Sigmoid colon (tissue), 7 donors: ENCODE data around the gene NAGPA. TPM values are rescaled to one million over a fixed set of nuclear protein-coding genes. Genes with fewer than 3 reads are reported as not detected.

ENCODE experiments used
- DNase-seq: peaks from one replicate; pipeline ENCODE4 v3.0.0-alpha.2; 2019
- H3K27ac ChIP-seq, 4 donors: fragments of 200-600 bp; sonication (generic); one replicate each; pipeline ENCODE4 v1.5.1; 2016 to 2019; ENCODE audit warnings: mild to moderate bottlenecking in 1 of 4
- H3K27me3 ChIP-seq, 3 donors: fragments of 200-600 bp; sonication (generic); one replicate each; pipeline ENCODE4 v1.5.1; 2019; ENCODE audit warnings: mild to moderate bottlenecking in 1 of 3
- H3K36me3 ChIP-seq, 4 donors: fragments of 200-600 bp; sonication (generic); one replicate each; pipeline ENCODE4 v1.5.1; 2016 to 2019
- H3K4me1 ChIP-seq, 4 donors: fragments of 200-600 bp; sonication (generic); one replicate each; pipeline ENCODE4 v1.5.1; 2017 to 2019
- H3K4me3 ChIP-seq, 4 donors: fragments of 200-600 bp; sonication (generic); one replicate each; pipeline ENCODE4 v1.5.1; 2017 to 2019; ENCODE audit warnings: mild to moderate bottlenecking in 2 of 4, moderate library complexity in 1 of 4
- H3K9me3 ChIP-seq, 4 donors: fragments of 200-600 bp in 3 of 4; sonication (generic) in 3 of 4; one replicate each; pipeline versions ENCODE4 v1.5.1 to v1.6.1; 2013 to 2019
- CTCF ChIP-seq, 4 experiments: fragments of 450-650 bp in 3 of 4; fragments of 200-600 bp in 1 of 4; IDR thresholded peaks; one replicate each; pipeline ENCODE4 v1.5.1; 2016 to 2019; ENCODE audit warnings: antibody characterized with exemption in 4 of 4, mild to moderate bottlenecking in 3 of 4, moderate library complexity in 2 of 4
- EP300 ChIP-seq, 4 donors: sonication (generic); formaldehyde crosslinking; IDR thresholded peaks; one replicate each; pipeline ENCODE4 v1.6.1; 2017; ENCODE audit warnings: antibody characterized with exemption in 4 of 4
- POLR2A ChIP-seq, 2 donors: fragments of 450-650 bp; IDR thresholded peaks; one replicate each; pipeline ENCODE4 v1.6.1; 2016; ENCODE audit warnings: antibody characterized with exemption in 2 of 2, mild to moderate bottlenecking in 2 of 2, moderate library complexity in 2 of 2
- POLR2AphosphoS5 ChIP-seq, 4 donors: sonication (generic); formaldehyde crosslinking; IDR thresholded peaks; one replicate each; pipeline ENCODE4 v1.6.1; 2017; ENCODE audit warnings: antibody characterized with exemption in 4 of 4
- WGBS, 2 donors: extraction: QIAGEN DNeasy Blood & Tissue Kit; methylation state at CpG; one replicate each; pipeline ENCODE4 v1.1.7; 2013; 5-methylcytosine and 5-hydroxymethylcytosine counted together
- intact Hi-C: fragments of 100-400 bp; cut with DNase I; formaldehyde crosslinking; loops from one replicate; pipeline ENCODE4 v1.15.1; 2023
- polyA plus RNA-seq, 3 donors: library from polyadenylated mRNA; stranded (reverse); fragments of 200-250 nt; gene quantifications; one replicate each; pipeline ENCODE4 v1.2.3, GENCODE V29; 2013
- total RNA-seq, 4 donors: library from RNA; depleted of rRNA; stranded (reverse); fragments of >200 nt; gene quantifications; one replicate each; pipeline ENCODE4 v1.1.0, GENCODE V29; 2016
- donor health status: healthy with polysubstance abuse.
- donor health status: Bipolar disorder and iron deficiency.
- donor health status: healthy.

The NAGPA gene
- total and polyA plus RNA-seq, 7 donors: 10.8 to 30.7 (median 16.4) TPM

GRCh38 chr16:5071341-5071680 is 37.6 kb upstream of the NAGPA start:
- TF ChIP-seq EP300 (IDR thresholded peaks at IDR 0.05) (no peak), POLR2A (IDR thresholded peaks at IDR 0.05) (no peak), CTCF (IDR thresholded peaks at IDR 0.05) (no peak), POLR2AphosphoS5 (IDR thresholded peaks at IDR 0.05) (no peak)
- H3K9me3 ChIP-seq: no peaks in the 10 kb centered on the region
- intact Hi-C loops: loop anchor here (5.0 kb wide), 1 partner anchor 39 kb away; the partner anchor contains the start of gene NAGPA
- H3K27me3 ChIP-seq: no peaks in the 10 kb centered on the region
- DNase-seq: no peak
- peaks cover 6 to 21% (median 10%) of the 10 kb centered on the region in 4 donors for H3K36me3 ChIP-seq
- H3K4me1 ChIP-seq: peaks cover 0 to 18% (median 13%) of the 10 kb centered on the region in 4 donors
- peak overlapping the region; percentile 76 to 84 (median 78) for H3K27ac ChIP-seq
- peak overlapping the region; percentile 58 to 81 (median 66) for H3K4me3 ChIP-seq
- 46 to 64% methylated on average over 7 of the region's 7 CpGs for WGBS, 2 donors

GRCh38 chr16:5070431-5071186 is 36.9 kb upstream of the NAGPA start:
- 89 to 95% methylated on average over 15 of the region's 15 CpGs for WGBS, 2 donors
- peaks cover under 1 to 14% (median 6%) of the 10 kb centered on the region in 4 donors for H3K36me3 ChIP-seq
- H3K4me3 ChIP-seq: no peak overlapping the region
- H3K4me1 ChIP-seq: peaks cover 0 to 18% (median 14%) of the 10 kb centered on the region in 4 donors
- intact Hi-C loops: loop anchor here (5.0 kb wide), 1 partner anchor 38 kb away; the partner anchor contains the start of gene NAGPA
- peak; percentile 39 for DNase-seq
- H3K27me3 ChIP-seq: no peaks in the 10 kb centered on the region
- TF ChIP-seq POLR2A (IDR thresholded peaks at IDR 0.05): no peak
- no peak for TF ChIP-seq POLR2AphosphoS5 (IDR thresholded peaks at IDR 0.05)
- no peak for TF ChIP-seq EP300 (IDR thresholded peaks at IDR 0.05)
- TF ChIP-seq CTCF (IDR thresholded peaks at IDR 0.05): no peak
- no peaks in the 10 kb centered on the region for H3K9me3 ChIP-seq
- peak overlapping the region; percentile 76 to 84 (median 78) for H3K27ac ChIP-seq

GRCh38 chr16:5069854-5070253 is 36.1 kb upstream of the NAGPA start:
- 96 to 97% methylated on average over 9 of the region's 9 CpGs for WGBS, 2 donors
- Histone ChIP-seq H3K9me3 (no peaks in the 10 kb centered on the region), H3K4me1 (peaks cover 0 to 21% (median 18%) of the 10 kb centered on the region in 4 donors), H3K27me3 (no peaks in the 10 kb centered on the region), H3K4me3 (no peak overlapping the region), H3K27ac (no peak overlapping the region), H3K36me3 (peaks cover 0 to 7% (median 0%) of the 10 kb centered on the region in 4 donors)
- intact Hi-C loops: loop anchor here (5.0 kb wide), 1 partner anchor 38 kb away; the partner anchor contains the start of gene NAGPA
- TF ChIP-seq POLR2A (IDR thresholded peaks at IDR 0.05) (no peak), EP300 (IDR thresholded peaks at IDR 0.05) (no peak), POLR2AphosphoS5 (IDR thresholded peaks at IDR 0.05) (no peak), CTCF (IDR thresholded peaks at IDR 0.05) (no peak)
- DNase-seq: peak; percentile 25

- intact Hi-C loops: no loop called here
- Histone ChIP-seq H3K4me1 (peaks cover 0 to 25% (median 18%) of the 10 kb centered on the region in 4 donors), H3K27me3 (no peaks in the 10 kb centered on the region), H3K4me3 (no peak overlapping the region), H3K36me3 (no peaks in the 10 kb centered on the region), H3K9me3 (no peaks in the 10 kb centered on the region), H3K27ac (no peak overlapping the region)
- TF ChIP-seq CTCF (IDR thresholded peaks at IDR 0.05): no peak
- no peak for TF ChIP-seq EP300 (IDR thresholded peaks at IDR 0.05)
- DNase-seq: peak; percentile 21
- 86 to 92% methylated on average over 9 of the region's 9 CpGs for WGBS, 2 donors
Observed at GRCh38 chr16:5069048-5069447, 35.3 kb upstream of the NAGPA start.
